Muscle of back (tissue), 11 donors: Measurements from ENCODE around the gene BEX2. TPM values are rescaled to one million over a fixed set of nuclear protein-coding genes. Genes with fewer than 3 reads are reported as not detected.

ENCODE experiments used
- DNase-seq, 3 donors: peaks; one replicate each; pipeline versions ENCODE4 v3.0.0 to v3.0.0-alpha.2; 2013
- polyA plus RNA-seq, 10 donors: library from polyadenylated mRNA; unstranded; fragments of 120-200 nt; gene quantifications; one replicate each; pipeline ENCODE4 v1.2.1, GENCODE V29; 2013; ENCODE audit not compliant: insufficient read length in 10 of 10

Gene BEX2
- polyA plus RNA-seq, 10 donors, result 24.7 to 42.0 (median 34.0) TPM

DNA sequence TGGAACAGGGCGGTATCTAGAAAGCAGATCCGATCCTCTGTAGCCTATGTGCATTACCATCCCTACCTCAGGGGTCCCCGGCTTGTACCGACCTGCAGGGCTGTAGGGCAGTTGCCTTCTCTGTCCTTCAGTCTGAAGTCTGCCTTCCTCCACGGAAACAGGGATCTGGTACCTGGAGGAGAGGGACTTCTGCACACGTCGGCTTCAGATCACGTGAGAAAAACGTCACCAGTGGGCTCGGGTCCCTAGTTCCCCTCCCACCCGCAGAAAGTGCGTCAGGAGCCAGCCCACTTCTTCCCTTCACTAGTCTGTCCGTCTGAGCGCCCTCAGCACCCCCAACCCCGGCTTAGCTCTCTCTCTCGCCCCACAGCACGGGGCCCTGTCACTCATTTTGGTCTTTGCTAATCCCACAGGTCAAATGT lies 34.2 kb downstream of the BEX2 start, which contains the start of gene TCEAL5:
TSS of gene TCEAL5 (minus strand) at position 170 of the 422 bp plus-strand sequence. CDS start 2,187 bp downstream, outside the sequence.
- peak in 2 of 3 donors; percentile 59 to 68 for DNase-seq

DNA sequence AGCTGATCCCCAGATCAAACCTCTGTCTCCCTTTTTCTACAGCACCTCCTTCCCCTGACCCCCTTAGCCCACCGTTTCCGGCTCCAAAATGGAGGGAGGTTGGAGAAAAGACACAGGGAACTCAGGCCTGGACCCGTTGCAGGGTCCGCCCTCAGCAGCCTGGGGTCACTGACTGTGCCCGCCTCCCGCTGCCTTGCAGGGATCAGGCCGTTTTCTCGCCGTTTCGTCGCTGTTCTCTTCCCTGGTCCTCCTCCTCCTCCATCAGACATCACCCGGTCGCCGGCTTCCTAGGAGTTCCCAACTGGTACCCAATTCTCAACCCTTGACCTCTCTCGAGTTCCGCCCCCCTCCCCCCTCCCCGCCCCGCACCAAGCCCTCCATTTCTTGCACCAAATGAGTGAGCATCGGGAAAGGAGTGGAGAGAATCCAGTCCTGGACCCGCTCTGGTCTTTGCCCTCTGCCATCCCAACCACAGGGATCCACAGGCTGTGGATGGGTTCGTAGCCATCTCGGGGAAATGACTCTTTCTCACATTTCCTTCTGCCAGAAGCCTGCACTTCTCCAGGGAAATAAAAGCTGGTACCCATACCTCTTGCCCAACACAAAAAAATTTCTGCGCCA lies 34.7 kb downstream of the BEX2 start:
- DNase-seq, result peak in 2 of 3 donors; percentile 5 to 26

DNA sequence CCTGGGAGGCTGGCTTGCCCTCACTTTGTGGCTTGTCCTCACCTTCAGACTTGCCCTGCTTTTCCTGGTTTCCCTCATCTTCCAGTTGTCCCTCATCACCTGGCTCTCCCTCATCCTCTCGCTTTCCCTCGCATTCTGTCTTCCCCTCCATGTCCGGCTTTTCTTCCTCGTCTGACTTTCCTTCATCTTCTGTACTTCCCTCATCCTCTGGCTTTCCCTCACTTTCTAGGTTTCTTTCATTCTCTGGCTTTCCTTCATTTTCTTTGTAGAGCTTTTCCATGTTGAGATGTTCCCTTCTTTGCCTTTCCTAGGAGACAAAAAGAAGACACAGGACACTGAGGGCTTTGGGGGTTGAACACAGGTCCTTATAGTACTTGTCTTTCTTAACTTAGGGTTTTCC lies 36.5 kb downstream of the BEX2 start:
- DNase-seq, result no peak

Other genes starting within 250 kb of the BEX2 start
- 1 to 10 TPM in 7 of 10 donors, under 1 TPM in 3; 0.53 to 3.4 (median 1.8) TPM for gene BEX1, start 246.8 kb downstream of the BEX2 start, polyA plus RNA-seq
- under 1 TPM in 2 of 10 donors, not detected in 8; 0.31 to 0.50 TPM for gene NXF3, start 217.8 kb downstream of the BEX2 start, polyA plus RNA-seq
- gene BEX4, start 95.9 kb downstream of the BEX2 start, polyA plus RNA-seq, result 10 to 100 TPM; 32.2 to 56.7 (median 43.1) TPM
- gene TCEAL8, start 55.8 kb downstream of the BEX2 start, polyA plus RNA-seq, result 100 to 1,000 TPM; 103 to 134 (median 118) TPM
- gene TCEAL5, start 34.2 kb downstream of the BEX2 start, polyA plus RNA-seq, result 1 to 10 TPM; 4.9 to 9.0 (median 6.6) TPM
- gene TCEAL7, start 19.2 kb upstream of the BEX2 start, polyA plus RNA-seq, result 100 to 1,000 TPM; 163 to 576 (median 330) TPM
- 100 to 1,000 TPM; 141 to 198 (median 159) TPM for gene TCEAL9, start 45.5 kb upstream of the BEX2 start, polyA plus RNA-seq
- gene BEX3, start 65.5 kb upstream of the BEX2 start, polyA plus RNA-seq, result 100 to 1,000 TPM; 117 to 242 (median 160) TPM
- gene RAB40A, start 208.5 kb upstream of the BEX2 start, polyA plus RNA-seq, result 1 to 10 TPM in 3 of 10 donors, under 1 TPM in 7; 0.54 to 2.2 (median 0.77) TPM